ENCODE data around the gene TECPR2. TPM values are rescaled to one million over a fixed set of nuclear protein-coding genes. Genes with fewer than 3 reads are reported as not detected.

The TECPR2 gene
- total and polyA plus RNA-seq, 4 experiments from 2014 or later: 0.89 to 12.6 (median 7.8) TPM

DNA sequence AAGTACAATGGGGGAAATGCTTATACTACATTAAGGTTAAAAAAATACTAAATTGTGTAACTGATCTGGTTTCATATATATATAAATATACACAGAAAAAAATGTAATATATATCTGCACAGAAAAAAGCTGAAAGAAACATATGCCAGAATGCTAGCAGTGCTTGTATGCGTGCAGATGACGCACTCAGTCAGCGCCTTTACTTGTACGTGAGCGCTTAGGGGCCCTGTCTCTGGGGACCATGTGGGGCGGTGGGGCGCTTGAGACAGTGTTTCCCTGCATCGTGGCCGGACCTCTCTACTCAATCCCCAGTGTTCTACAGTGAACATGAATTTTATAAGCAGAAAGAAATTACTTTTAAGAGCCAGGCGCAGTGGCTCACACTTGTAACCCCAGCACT lies 139.8 kb downstream of the TECPR2 start:
- no peak for DNase-seq
- ChIA-PET CTCF (ENCODE audit: partially characterized antibody) (interaction anchor here (1.2 kb wide), 1 partner anchor 13 kb away, joined by 5 read pairs; no protein-coding TSS in a partner anchor), POLR2A (ENCODE audit: partially characterized antibody) (interaction anchor here (0.7 to 1.6 kb wide), 2 partner anchors 13 to 65 kb away, joined by 3 to 4 read pairs; no protein-coding TSS in a partner anchor)
- no peak overlapping the region for H3K4me3 Mint-ChIP-seq
- peaks cover 4 to 11% of the 10 kb centered on the region in 2 donors for H3K36me3 Mint-ChIP-seq
- no peak overlapping the region for H3K27ac Mint-ChIP-seq
- Histone ChIP-seq H3K9me3 (ENCODE audit: control insufficient read depth in 1 of 2, low read length in 2 of 2) (no peaks in the 10 kb centered on the region), H3K4me3 (ENCODE audit: low read length in 2 of 2) (no peak overlapping the region), H3K4me1 (ENCODE audit: insufficient read depth, low read length) (peaks cover 10% of the 10 kb centered on the region), H3K36me3 (ENCODE audit: insufficient read depth, low read length) (no peaks in the 10 kb centered on the region), H3K27me3 (ENCODE audit: insufficient read depth, low read length) (no peaks in the 10 kb centered on the region), H3K27ac (ENCODE audit: low read depth, low read length) (no peak overlapping the region)
- H3K4me1 Mint-ChIP-seq: peaks cover 9 to 14% (median 10%) of the 10 kb centered on the region in 4 donors
- no peaks in the 10 kb centered on the region for H3K9me3 Mint-ChIP-seq
- no peaks in the 10 kb centered on the region for H3K27me3 Mint-ChIP-seq
- intact Hi-C loops (cut with micrococcal nuclease): no loop called here

DNA sequence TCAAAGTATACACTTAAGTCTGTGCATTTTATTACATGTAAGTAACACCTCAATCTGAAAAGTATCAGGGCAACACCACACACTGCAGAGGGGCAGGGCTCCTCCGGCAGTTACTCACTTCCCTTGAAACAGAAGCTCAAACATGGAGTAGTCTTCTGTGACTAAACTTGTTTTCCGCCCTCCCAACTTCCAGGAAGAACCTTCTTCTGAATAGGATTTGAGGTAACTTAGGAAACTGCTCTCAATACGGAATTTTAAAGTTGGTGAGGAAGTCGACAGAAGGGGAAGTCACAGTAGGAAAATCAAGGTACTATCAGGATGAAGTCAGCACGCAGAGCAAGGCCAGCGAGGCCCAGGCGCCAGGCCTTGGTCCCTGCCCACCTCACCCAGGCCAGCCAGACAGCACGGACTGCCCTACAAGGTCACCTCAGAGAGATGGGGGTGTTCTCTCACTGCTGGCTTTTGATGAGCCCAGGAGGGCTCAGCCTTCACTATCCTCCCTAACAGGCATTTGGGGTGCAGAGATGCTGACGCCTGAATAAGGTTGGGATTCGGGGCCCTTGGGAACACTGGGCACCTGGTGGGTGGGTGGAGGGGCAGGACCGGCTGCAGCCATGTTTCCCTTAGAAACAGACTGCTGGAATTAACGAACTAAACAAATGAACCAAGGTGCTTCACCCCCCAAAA lies 141.0 kb downstream of the TECPR2 start:
- peaks cover 9 to 20% (median 12%) of the 10 kb centered on the region in 4 donors for H3K4me1 Mint-ChIP-seq
- intact Hi-C loops (cut with micrococcal nuclease): no loop called here
- H3K27ac ChIP-seq (ENCODE audit: low read depth, low read length): no peak overlapping the region
- peaks cover 0 to 2% (median 0%) of the 10 kb centered on the region in 8 donors for H3K9me3 Mint-ChIP-seq
- no peaks in the 10 kb centered on the region for H3K36me3 ChIP-seq (ENCODE audit: insufficient read depth, low read length)
- H3K27ac Mint-ChIP-seq: peak overlapping the region in 1 of 7 donors; percentile 20
- CTCF ChIA-PET (ENCODE audit: partially characterized antibody): no interaction called here
- peaks cover 3 to 8% of the 10 kb centered on the region in 2 donors for H3K36me3 Mint-ChIP-seq
- H3K4me3 Mint-ChIP-seq: no peak overlapping the region
- no peak for DNase-seq
- no peaks in the 10 kb centered on the region for H3K9me3 ChIP-seq (ENCODE audit: control insufficient read depth in 1 of 2, low read length in 2 of 2)
- H3K27me3 ChIP-seq (ENCODE audit: insufficient read depth, low read length): no peaks in the 10 kb centered on the region
- POLR2A ChIA-PET (ENCODE audit: partially characterized antibody): no interaction called here
- H3K4me3 ChIP-seq (ENCODE audit: low read length in 2 of 2): no peak overlapping the region
- no peaks in the 10 kb centered on the region for H3K27me3 Mint-ChIP-seq
- peaks cover 10% of the 10 kb centered on the region for H3K4me1 ChIP-seq (ENCODE audit: insufficient read depth, low read length)

GRCh38 chr14:102504328-102504999 lies 141.7 kb downstream of the TECPR2 start:
- no peak overlapping the region for H3K4me3 Mint-ChIP-seq
- DNase-seq: no peak
- H3K4me3 ChIP-seq (ENCODE audit: low read length in 2 of 2): no peak overlapping the region
- H3K27me3 Mint-ChIP-seq: no peaks in the 10 kb centered on the region
- no peaks in the 10 kb centered on the region for H3K36me3 ChIP-seq (ENCODE audit: insufficient read depth, low read length)
- peak overlapping the region in 1 of 7 donors; percentile 21 for H3K27ac Mint-ChIP-seq
- ChIA-PET POLR2A (ENCODE audit: partially characterized antibody) (no interaction called here), CTCF (ENCODE audit: partially characterized antibody) (no interaction called here)
- peaks cover 10% of the 10 kb centered on the region for H3K4me1 ChIP-seq (ENCODE audit: insufficient read depth, low read length)
- no peak overlapping the region for H3K27ac ChIP-seq (ENCODE audit: low read depth, low read length)
- intact Hi-C loops (cut with micrococcal nuclease): no loop called here
- H3K36me3 Mint-ChIP-seq: peaks cover 0 to 4% of the 10 kb centered on the region in 2 donors
- H3K27me3 ChIP-seq (ENCODE audit: insufficient read depth, low read length): no peaks in the 10 kb centered on the region
- H3K9me3 Mint-ChIP-seq: peaks cover 0 to 2% (median 0%) of the 10 kb centered on the region in 8 donors
- no peaks in the 10 kb centered on the region for H3K9me3 ChIP-seq (ENCODE audit: control insufficient read depth in 1 of 2, low read length in 2 of 2)
- peaks cover 9 to 22% (median 10%) of the 10 kb centered on the region in 4 donors for H3K4me1 Mint-ChIP-seq

GRCh38 chr14:102505000-102505619 lies 142.4 kb downstream of the TECPR2 start:
- Mint-ChIP-seq H3K4me3 (no peak overlapping the region), H3K36me3 (peaks cover 0 to 1% of the 10 kb centered on the region in 2 donors), H3K27ac (peak overlapping the region in 1 of 7 donors; percentile 21), H3K9me3 (peaks cover 0 to 2% (median 0%) of the 10 kb centered on the region in 8 donors), H3K27me3 (no peaks in the 10 kb centered on the region), H3K4me1 (peaks cover 7 to 19% (median 8%) of the 10 kb centered on the region in 4 donors)
- no peaks in the 10 kb centered on the region for H3K9me3 ChIP-seq (ENCODE audit: control insufficient read depth in 1 of 2, low read length in 2 of 2)
- H3K27me3 ChIP-seq (ENCODE audit: insufficient read depth, low read length): no peaks in the 10 kb centered on the region
- intact Hi-C loops (cut with micrococcal nuclease): loop anchor here (5.0 kb wide), 1 partner anchor 87 kb away; the partner anchor contains the start of gene RCOR1
- POLR2A ChIA-PET (ENCODE audit: partially characterized antibody): no interaction called here
- H3K4me1 ChIP-seq (ENCODE audit: insufficient read depth, low read length): peaks cover 8% of the 10 kb centered on the region
- H3K4me3 ChIP-seq (ENCODE audit: low read length in 2 of 2): no peak overlapping the region
- DNase-seq: no peak
- H3K36me3 ChIP-seq (ENCODE audit: insufficient read depth, low read length): no peaks in the 10 kb centered on the region
- CTCF ChIA-PET (ENCODE audit: partially characterized antibody): no interaction called here
- H3K27ac ChIP-seq (ENCODE audit: low read depth, low read length): no peak overlapping the region

DNA sequence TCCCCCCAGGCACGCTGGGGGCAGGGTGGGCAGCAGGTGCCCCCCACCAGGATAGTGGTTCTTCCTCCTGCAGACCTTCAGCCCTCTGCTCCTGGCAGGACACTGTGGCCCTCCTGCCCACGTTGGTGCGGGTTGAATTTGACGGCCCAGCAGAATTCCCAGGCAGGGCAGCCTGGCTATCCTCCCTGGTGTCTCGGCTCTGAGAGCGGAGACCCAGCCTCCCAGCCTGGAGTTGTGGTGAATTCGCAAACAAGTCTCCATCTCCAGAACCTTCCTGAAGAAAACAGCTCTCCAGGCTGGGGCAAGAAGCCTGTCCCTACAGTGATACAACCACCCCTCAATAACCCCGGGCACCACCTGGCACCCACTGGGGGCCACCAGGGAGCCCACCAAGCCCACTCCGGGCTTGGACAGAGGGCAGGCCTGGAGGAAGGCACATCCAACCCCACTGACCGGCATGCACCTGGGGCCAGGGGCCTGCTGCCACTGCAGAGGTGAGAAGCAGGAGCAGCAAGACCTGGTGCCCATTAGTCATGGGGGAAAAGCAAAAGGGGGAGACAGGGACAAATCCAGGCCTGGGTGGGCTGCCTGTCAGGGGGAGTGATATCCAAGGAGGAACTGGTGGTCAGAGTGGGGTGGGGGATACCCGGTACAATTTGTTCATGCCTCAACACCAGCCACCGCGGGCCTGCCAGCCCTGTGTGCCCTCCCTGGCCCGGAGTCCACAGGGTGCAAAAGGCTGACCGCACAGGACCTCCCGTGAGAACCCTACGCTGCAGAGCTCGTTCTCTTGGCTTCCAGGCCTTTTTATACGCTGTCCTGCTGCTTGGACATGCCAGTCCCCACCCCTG lies 143.3 kb downstream of the TECPR2 start:
- peaks cover 0 to 4% (median 0%) of the 10 kb centered on the region in 8 donors for H3K9me3 Mint-ChIP-seq
- Histone ChIP-seq H3K4me1 (ENCODE audit: insufficient read depth, low read length) (peaks cover 10% of the 10 kb centered on the region), H3K9me3 (ENCODE audit: control insufficient read depth in 1 of 2, low read length in 2 of 2) (no peaks in the 10 kb centered on the region), H3K36me3 (ENCODE audit: insufficient read depth, low read length) (no peaks in the 10 kb centered on the region), H3K27ac (ENCODE audit: low read depth, low read length) (no peak overlapping the region), H3K4me3 (ENCODE audit: low read length in 2 of 2) (no peak overlapping the region), H3K27me3 (ENCODE audit: insufficient read depth, low read length) (no peaks in the 10 kb centered on the region)
- H3K36me3 Mint-ChIP-seq: no peaks in the 10 kb centered on the region
- POLR2A ChIA-PET (ENCODE audit: partially characterized antibody): no interaction called here
- H3K27ac Mint-ChIP-seq: no peak overlapping the region
- H3K27me3 Mint-ChIP-seq: no peaks in the 10 kb centered on the region
- H3K4me3 Mint-ChIP-seq: no peak overlapping the region
- H3K4me1 Mint-ChIP-seq: peaks cover 1 to 20% (median 8%) of the 10 kb centered on the region in 4 donors
- intact Hi-C loops (cut with micrococcal nuclease): loop anchor here (5.0 kb wide), 1 partner anchor 86 kb away; the partner anchor contains the start of gene RCOR1
- CTCF ChIA-PET (ENCODE audit: partially characterized antibody): no interaction called here
- DNase-seq: no peak

- Mint-ChIP-seq H3K36me3 (no peaks in the 10 kb centered on the region), H3K4me3 (peak overlapping the region in 3 of 8 donors; percentile 15 to 76 (median 42)), H3K27me3 (no peaks in the 10 kb centered on the region), H3K27ac (no peak overlapping the region), H3K9me3 (peaks cover 0 to 4% (median 0%) of the 10 kb centered on the region in 8 donors), H3K4me1 (peaks cover 1 to 20% (median 9%) of the 10 kb centered on the region in 4 donors)
- intact Hi-C loops (cut with micrococcal nuclease): loop anchor here (5.0 kb wide), 1 partner anchor 86 kb away; the partner anchor contains the start of gene RCOR1
- ChIA-PET POLR2A (ENCODE audit: partially characterized antibody) (no interaction called here), CTCF (ENCODE audit: partially characterized antibody) (no interaction called here)
- Histone ChIP-seq H3K27ac (ENCODE audit: low read depth, low read length) (no peak overlapping the region), H3K27me3 (ENCODE audit: insufficient read depth, low read length) (no peaks in the 10 kb centered on the region), H3K9me3 (ENCODE audit: control insufficient read depth in 1 of 2, low read length in 2 of 2) (no peaks in the 10 kb centered on the region), H3K36me3 (ENCODE audit: insufficient read depth, low read length) (no peaks in the 10 kb centered on the region), H3K4me3 (ENCODE audit: low read length in 2 of 2) (no peak overlapping the region), H3K4me1 (ENCODE audit: insufficient read depth, low read length) (peaks cover 13% of the 10 kb centered on the region)
- DNase-seq: no peak
These were observed 143.8 kb downstream of the TECPR2 start for GRCh38 chr14:102506626-102506925.
